ENCODE data around the gene PTPRG. TPM values are rescaled to one million over a fixed set of nuclear protein-coding genes. Genes with fewer than 3 reads are reported as not detected.

Gene PTPRG
- total and polyA plus RNA-seq, 10 of the 15 experiments (the other 5 are each of a cell fraction or from before 2014, with no cell fraction given): 0.29 to 20.7 (median 1.4) TPM

GRCh38 chr3:62261121-62261520, 699.8 kb downstream of the PTPRG start (continued):
- TF ChIP-seq ZNF687 (IDR thresholded peaks at IDR 0.05): peak; percentile 88
- peak; percentile 64 for TF ChIP-seq NR2F1 (conservative IDR thresholded peaks at IDR 0.05)
- no peak for TF ChIP-seq USF2 (IDR thresholded peaks at IDR 0.05; ENCODE audit: borderline replicate concordance, low read depth, low read length)
- TF ChIP-seq KLF5 (IDR thresholded peaks at IDR 0.05; ENCODE audit: partially characterized antibody): no peak
- no peak for TF ChIP-seq HDGF (IDR thresholded peaks at IDR 0.05)
- TF ChIP-seq CBX5 (IDR thresholded peaks at IDR 0.05; ENCODE audit: low read depth): no peak
- no peak for TF ChIP-seq SIX5 (IDR thresholded peaks at IDR 0.05; ENCODE audit: low read depth, low read length, severe bottlenecking)

- no peak overlapping the region for H3K9ac ChIP-seq (ENCODE audit: control insufficient read depth, insufficient read depth, low read length)
- ChIA-PET RAD21 (ENCODE audit: unreplicated experiment) (interaction anchor here (1.4 to 4.7 kb wide), 7 partner anchors 14 to 61 kb away, joined by 3 to 30 read pairs (median 6); no protein-coding TSS in a partner anchor), SMC1A (ENCODE audit: uncharacterized antibody, unreplicated experiment) (interaction anchor here (0.6 to 6.1 kb wide), 7 partner anchors 12 to 185 kb away, joined by 3 to 58 read pairs (median 4); no protein-coding TSS in a partner anchor), CTCF (interaction anchor here (0.7 to 6.1 kb wide), 6 partner anchors 15 to 61 kb away, joined by 3 to 28 read pairs (median 4); no protein-coding TSS in a partner anchor), POLR2A (interaction anchor here (0.6 to 1.1 kb wide), 3 partner anchors 19 to 26 kb away, joined by 3 to 8 read pairs (median 3); no protein-coding TSS in a partner anchor)
- no peaks in the 10 kb centered on the region for H3K36me3 ChIP-seq (ENCODE audit: control insufficient read depth in 2 of 2, insufficient read depth in 2 of 2, low read length in 1 of 2)
- no peak overlapping the region for H3K27ac ChIP-seq (ENCODE audit: control insufficient read depth, insufficient read depth)
- H2AFZ ChIP-seq (ENCODE audit: control insufficient read depth, low read depth, low read length): no peak overlapping the region
- H3K79me2 ChIP-seq (ENCODE audit: control insufficient read depth, insufficient read depth, low read length): no peaks in the 10 kb centered on the region
- DNase-seq (ENCODE audit: low read depth, low spot score): no peak
- no TSS peak for BruUV-seq (replicated peaks)
- in situ Hi-C loops (cut with MboI): no loop called here
- peak; percentile 62 for ATAC-seq
- no peak overlapping the region for H3K4me2 ChIP-seq (ENCODE audit: control insufficient read depth, insufficient read depth)
- intact Hi-C loops (cut with micrococcal nuclease; ENCODE audit: unreplicated experiment): no loop called here
- no peaks in the 10 kb centered on the region for H4K20me1 ChIP-seq (ENCODE audit: control insufficient read depth, insufficient read depth)
- 59% methylated on average over 3 of the region's 3 CpGs for WGBS (ENCODE audit: insufficient coverage, insufficient replicate concordance, low lambda C conversion rate, missing lambda C conversion rate)
- no peaks in the 10 kb centered on the region for H3K27me3 ChIP-seq (replicated peaks in 1 of 2; ENCODE audit: control insufficient read depth in 2 of 2, insufficient read depth in 2 of 2, low read length in 1 of 2)
- FAIRE-seq: no peak
- no peak overlapping the region for H3K4me3 ChIP-seq
- H3K9me3 ChIP-seq (replicated peaks; ENCODE audit: control insufficient read depth, insufficient read depth, low read length): no peaks in the 10 kb centered on the region
- H3K4me1 ChIP-seq (ENCODE audit: control insufficient read depth, insufficient read depth, low read length): no peaks in the 10 kb centered on the region
- TF ChIP-seq SIN3A (IDR thresholded peaks at IDR 0.05; ENCODE audit: low read depth, low read length) (no peak), TCF7 (IDR thresholded peaks at IDR 0.05; ENCODE audit: borderline replicate concordance) (no peak), IKZF1 (conservative IDR thresholded peaks at IDR 0.05) (0 out of 2 replicates have a peak, but pooled peaks have one; percentile 34), LARP7 (IDR thresholded peaks at IDR 0.05) (no peak), ZNF207 (IDR thresholded peaks at IDR 0.05; ENCODE audit: borderline replicate concordance) (no peak), IKZF2 (IDR thresholded peaks at IDR 0.05) (peak in 1 of 2 experiments; percentile 30; a peak in 2 of 4 replicates), RAD51 (IDR thresholded peaks at IDR 0.05) (no peak), IRF3 (IDR thresholded peaks at IDR 0.05) (no peak)
Observed at GRCh38 chr3:62261736-62262135, 700.4 kb downstream of the PTPRG start.
